ENCODE measurements around the gene RASA3. TPM values are rescaled to one million over a fixed set of nuclear protein-coding genes. Genes with fewer than 3 reads are reported as not detected.

Gene RASA3
- total and polyA plus RNA-seq, 9 of the 15 experiments (the other 6 are each of a cell fraction or from before 2014, with no cell fraction given) = 0.72 to 25.3 (median 14.4) TPM

- ChIA-PET CTCF (ENCODE audit: low intra/inter-chr PET ratio) (no interaction called here), POLR2A (interaction anchor here (0.8 to 1.2 kb wide), 3 partner anchors 10 to 150 kb away, joined by 3 to 4 read pairs (median 3); no protein-coding TSS in a partner anchor)
- peak overlapping the region; percentile 79 to 87 for H3K9ac ChIP-seq (ENCODE audit: insufficient read depth in 1 of 2, low read depth in 2 of 2, low read length in 2 of 2)
- ATAC-seq = peak; percentile 98
- intact Hi-C loops (cut with micrococcal nuclease) (no loop called here), in situ Hi-C loops (cut with MboI) (no loop called here)
- peaks cover 9% of the 10 kb centered on the region for H3K79me2 ChIP-seq (ENCODE audit: control insufficient read depth, insufficient read depth, low read length)
- WGBS (ENCODE audit: insufficient coverage, low coverage, missing lambda C conversion rate) = under 1% methylated on average over 27 of the region's 41 CpGs
- DNase-seq (ENCODE audit: extremely low read depth in 1 of 4, low spot score in 3 of 4) = peak; percentile 71 to 93 (median 82)
- no peaks in the 10 kb centered on the region for H3K9me3 ChIP-seq (replicated peaks; ENCODE audit: control insufficient read depth, insufficient read depth, low read depth, low read length)
- no peaks in the 10 kb centered on the region for H3K27me3 ChIP-seq (ENCODE audit: control insufficient read depth in 2 of 2, insufficient read depth in 2 of 2, low read length in 2 of 2)
- peak overlapping the region; percentile 87 for H3K4me2 ChIP-seq (ENCODE audit: insufficient read depth, low read length)
- FAIRE-seq = peak; percentile 99
- peak overlapping the region; percentile 50 for H3K4me3 ChIP-seq
- BruUV-seq (replicated peaks) = TSS peak; percentile 91
- H3K27ac ChIP-seq (ENCODE audit: extremely low read depth, low read depth, low read length) = peak overlapping the region; percentile 94
- H3K36me3 ChIP-seq (ENCODE audit: control insufficient read depth, insufficient read depth, low read length) = peaks cover 13% of the 10 kb centered on the region; the same call in 2 of the 3 replicates
- H3K9me1 ChIP-seq (ENCODE audit: control insufficient read depth, insufficient read depth, low read length) = no peaks in the 10 kb centered on the region
- H2AFZ ChIP-seq (ENCODE audit: low read depth, low read length) = peak overlapping the region; percentile 86
- no peaks in the 10 kb centered on the region for H4K20me1 ChIP-seq (replicated peaks; ENCODE audit: control insufficient read depth, insufficient read depth, low read length)
- peaks cover 8 to 35% of the 10 kb centered on the region in 2 experiments; a peak in 4 of 5 replicates for H3K4me1 ChIP-seq (replicated peaks in 1 of 2; ENCODE audit: control insufficient read depth in 2 of 2, insufficient read depth in 2 of 2, low read length in 2 of 2)
- TF ChIP-seq, protein P1, sequence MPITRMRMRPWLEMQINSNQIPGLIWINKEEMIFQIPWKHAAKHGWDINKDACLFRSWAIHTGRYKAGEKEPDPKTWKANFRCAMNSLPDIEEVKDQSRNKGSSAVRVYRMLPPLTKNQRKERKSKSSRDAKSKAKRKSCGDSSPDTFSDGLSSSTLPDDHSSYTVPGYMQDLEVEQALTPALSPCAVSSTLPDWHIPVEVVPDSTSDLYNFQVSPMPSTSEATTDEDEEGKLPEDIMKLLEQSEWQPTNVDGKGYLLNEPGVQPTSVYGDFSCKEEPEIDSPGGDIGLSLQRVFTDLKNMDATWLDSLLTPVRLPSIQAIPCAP (CRISPR knock-in tag; IDR thresholded peaks at IDR 0.05; ENCODE audit: borderline replicate concordance) = no peak
- TF ChIP-seq ZNF311 (CRISPR knock-in tag; IDR thresholded peaks at IDR 0.05) (no peak), IRF2 (CRISPR knock-in tag; IDR thresholded peaks at IDR 0.05) (no peak), ZNF174 (CRISPR knock-in tag; IDR thresholded peaks at IDR 0.05) (no peak), DACH1 (IDR thresholded peaks at IDR 0.05; ENCODE audit: partially characterized antibody) (no peak), HDGF (IDR thresholded peaks at IDR 0.05) (no peak), ZC3H11A (IDR thresholded peaks at IDR 0.05; ENCODE audit: low read depth, low read length) (no peak), DIDO1 (tag; IDR thresholded peaks at IDR 0.05; ENCODE audit: low read depth) (no peak), GTF2E2 (tag; IDR thresholded peaks at IDR 0.05) (no peak), ZNF740 (CRISPR knock-in tag; IDR thresholded peaks at IDR 0.05) (no peak), ZNF740 (tag; IDR thresholded peaks at IDR 0.05) (no peak), STAT5A (IDR thresholded peaks at IDR 0.05; ENCODE audit: borderline replicate concordance, low read length) (0 out of 2 replicates have a peak, but pooled peaks have one; percentile 6), TAF7 (tag; IDR thresholded peaks at IDR 0.05) (no peak), SNIP1 (IDR thresholded peaks at IDR 0.05; ENCODE audit: low read depth) (no peak), ZNF232 (CRISPR knock-in tag; IDR thresholded peaks at IDR 0.05) (no peak)
- TF ChIP-seq, protein P2, sequence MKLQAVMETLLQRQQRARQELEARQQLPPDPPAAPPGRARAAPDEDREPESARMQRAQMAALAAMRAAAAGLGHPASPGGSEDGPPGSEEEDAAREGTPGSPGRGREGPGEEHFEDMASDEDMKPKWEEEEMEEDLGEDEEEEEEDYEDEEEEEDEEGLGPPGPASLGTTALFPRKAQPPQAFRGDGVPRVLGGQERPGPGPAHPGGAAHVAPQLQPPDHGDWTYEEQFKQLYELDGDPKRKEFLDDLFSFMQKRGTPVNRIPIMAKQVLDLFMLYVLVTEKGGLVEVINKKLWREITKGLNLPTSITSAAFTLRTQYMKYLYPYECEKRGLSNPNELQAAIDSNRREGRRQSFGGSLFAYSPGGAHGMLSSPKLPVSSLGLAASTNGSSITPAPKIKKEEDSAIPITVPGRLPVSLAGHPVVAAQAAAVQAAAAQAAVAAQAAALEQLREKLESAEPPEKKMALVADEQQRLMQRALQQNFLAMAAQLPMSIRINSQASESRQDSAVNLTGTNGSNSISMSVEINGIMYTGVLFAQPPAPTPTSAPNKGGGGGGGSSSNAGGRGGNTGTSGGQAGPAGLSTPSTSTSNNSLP (IDR thresholded peaks at IDR 0.05; ENCODE audit: borderline replicate concordance, low read depth, low read length) = no peak
- TF ChIP-seq, protein P3, sequence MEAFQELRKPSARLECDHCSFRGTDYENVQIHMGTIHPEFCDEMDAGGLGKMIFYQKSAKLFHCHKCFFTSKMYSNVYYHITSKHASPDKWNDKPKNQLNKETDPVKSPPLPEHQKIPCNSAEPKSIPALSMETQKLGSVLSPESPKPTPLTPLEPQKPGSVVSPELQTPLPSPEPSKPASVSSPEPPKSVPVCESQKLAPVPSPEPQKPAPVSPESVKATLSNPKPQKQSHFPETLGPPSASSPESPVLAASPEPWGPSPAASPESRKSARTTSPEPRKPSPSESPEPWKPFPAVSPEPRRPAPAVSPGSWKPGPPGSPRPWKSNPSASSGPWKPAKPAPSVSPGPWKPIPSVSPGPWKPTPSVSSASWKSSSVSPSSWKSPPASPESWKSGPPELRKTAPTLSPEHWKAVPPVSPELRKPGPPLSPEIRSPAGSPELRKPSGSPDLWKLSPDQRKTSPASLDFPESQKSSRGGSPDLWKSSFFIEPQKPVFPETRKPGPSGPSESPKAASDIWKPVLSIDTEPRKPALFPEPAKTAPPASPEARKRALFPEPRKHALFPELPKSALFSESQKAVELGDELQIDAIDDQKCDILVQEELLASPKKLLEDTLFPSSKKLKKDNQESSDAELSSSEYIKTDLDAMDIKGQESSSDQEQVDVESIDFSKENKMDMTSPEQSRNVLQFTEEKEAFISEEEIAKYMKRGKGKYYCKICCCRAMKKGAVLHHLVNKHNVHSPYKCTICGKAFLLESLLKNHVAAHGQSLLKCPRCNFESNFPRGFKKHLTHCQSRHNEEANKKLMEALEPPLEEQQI (IDR thresholded peaks at IDR 0.05) = no peak
These were observed 127.8 kb downstream of the RASA3 start for GRCh38 chr13:114004420-114005205.

All from K562 (cell line).